ENCODE data around the gene FAM219A. TPM values are rescaled to one million over a fixed set of nuclear protein-coding genes. Genes with fewer than 3 reads are reported as not detected.

The FAM219A gene
- total RNA-seq, 4 donors from 2014 or later = 12.6 to 19.2 (median 17.0) TPM

GRCh38 chr9:34408173-34408572, 50.2 kb downstream of the FAM219A start:
- Histone ChIP-seq H3K9me3 (no peaks in the 10 kb centered on the region), H3K4me3 (no peak overlapping the region), H3K27ac (replicated peaks in 1 of 4) (no peak overlapping the region), H3K36me3 (peaks cover 3 to 33% (median 26%) of the 10 kb centered on the region in 4 donors), H3K27me3 (no peaks in the 10 kb centered on the region), H3K4me1 (peaks cover 0 to 7% (median 3%) of the 10 kb centered on the region in 4 donors)
- intact Hi-C loops (cut with DNase I) = no loop called here
- no peak for TF ChIP-seq POLR2A (IDR thresholded peaks at IDR 0.05; ENCODE audit: low read depth)
- no peak for TF ChIP-seq EP300 (IDR thresholded peaks at IDR 0.05)
- no peak for TF ChIP-seq CTCF (IDR thresholded peaks at IDR 0.05)
- TF ChIP-seq POLR2AphosphoS5 (IDR thresholded peaks at IDR 0.05) = no peak
- WGBS = 100% methylated on average over 1 of the region's 1 CpG
- no peak for DNase-seq (ENCODE audit: extremely low spot score)

GRCh38 chr9:34406219-34406618, 52.2 kb downstream of the FAM219A start:
- intact Hi-C loops (cut with DNase I) = no loop called here
- Histone ChIP-seq H3K4me1 (peaks cover 0 to 8% (median 3%) of the 10 kb centered on the region in 4 donors), H3K9me3 (no peaks in the 10 kb centered on the region), H3K27me3 (no peaks in the 10 kb centered on the region), H3K36me3 (peaks cover 17 to 52% (median 45%) of the 10 kb centered on the region in 4 donors), H3K27ac (replicated peaks in 1 of 4) (no peak overlapping the region), H3K4me3 (no peak overlapping the region)
- no peak for TF ChIP-seq EP300 (IDR thresholded peaks at IDR 0.05)
- TF ChIP-seq POLR2AphosphoS5 (IDR thresholded peaks at IDR 0.05) = no peak
- 50% methylated on average over 1 of the region's 1 CpG for WGBS
- DNase-seq (ENCODE audit: extremely low spot score) = no peak

GRCh38 chr9:34405719-34406118, 52.7 kb downstream of the FAM219A start:
- Histone ChIP-seq H3K27me3 (no peaks in the 10 kb centered on the region), H3K9me3 (no peaks in the 10 kb centered on the region), H3K36me3 (peaks cover 20 to 57% (median 50%) of the 10 kb centered on the region in 4 donors), H3K4me1 (peaks cover 0 to 8% (median 3%) of the 10 kb centered on the region in 4 donors), H3K4me3 (no peak overlapping the region), H3K27ac (replicated peaks in 1 of 4) (no peak overlapping the region)
- no peak for DNase-seq (ENCODE audit: extremely low spot score)
- 90% methylated on average over 7 of the region's 7 CpGs for WGBS
- TF ChIP-seq POLR2A (IDR thresholded peaks at IDR 0.05; ENCODE audit: low read depth) (no peak), POLR2AphosphoS5 (IDR thresholded peaks at IDR 0.05) (no peak), EP300 (IDR thresholded peaks at IDR 0.05) (no peak), CTCF (IDR thresholded peaks at IDR 0.05) (no peak)
- intact Hi-C loops (cut with DNase I) = no loop called here

GRCh38 chr9:34403554-34404380, 54.6 kb downstream of the FAM219A start:
- intact Hi-C loops (cut with DNase I) = loop anchor here (2.0 to 5.0 kb wide), 3 partner anchors 97 to 187 kb away; no protein-coding TSS in a partner anchor
- Histone ChIP-seq H3K4me1 (peaks cover 0 to 8% (median 3%) of the 10 kb centered on the region in 4 donors), H3K27me3 (no peaks in the 10 kb centered on the region), H3K9me3 (no peaks in the 10 kb centered on the region), H3K27ac (replicated peaks in 1 of 4) (no peak overlapping the region), H3K4me3 (no peak overlapping the region), H3K36me3 (peaks cover 29 to 77% (median 69%) of the 10 kb centered on the region in 4 donors)
- no peak for TF ChIP-seq POLR2AphosphoS5 (IDR thresholded peaks at IDR 0.05)
- TF ChIP-seq CTCF (IDR thresholded peaks at IDR 0.05) = peak; percentile 92 to 97 (median 96)
- no peak for DNase-seq (ENCODE audit: extremely low spot score)

GRCh38 chr9:34400686-34401602, 57.4 kb downstream of the FAM219A start:
- Histone ChIP-seq H3K36me3 (peaks cover 29 to 91% (median 84%) of the 10 kb centered on the region in 4 donors), H3K27ac (replicated peaks in 1 of 4) (no peak overlapping the region), H3K27me3 (no peaks in the 10 kb centered on the region), H3K4me3 (no peak overlapping the region), H3K4me1 (peaks cover 0 to 8% (median 3%) of the 10 kb centered on the region in 4 donors), H3K9me3 (no peaks in the 10 kb centered on the region)
- no peak for DNase-seq (ENCODE audit: extremely low spot score)
- TF ChIP-seq POLR2AphosphoS5 (IDR thresholded peaks at IDR 0.05) (no peak), EP300 (IDR thresholded peaks at IDR 0.05) (no peak), POLR2A (IDR thresholded peaks at IDR 0.05; ENCODE audit: low read depth) (no peak), CTCF (IDR thresholded peaks at IDR 0.05) (no peak)
- 81% methylated on average over 37 of the region's 40 CpGs for WGBS
- intact Hi-C loops (cut with DNase I) = loop anchor here (5.0 kb wide), 1 partner anchor 146 kb away; no protein-coding TSS in a partner anchor

All from esophagus muscularis mucosa (tissue), 4 donors.